DND-41 (cell line): ENCODE measurements around the gene IL12RB2.

Experiments
- ATAC-seq: fragments of 200-7000 bp; cut with Tn5 transposase; 3 replicates; pipeline ENCODE4 v1.9.1; 2021; ENCODE audit warnings: low read depth; ENCODE audit not compliant: insufficient read depth
- DNase-seq: peaks from one replicate; pipeline ENCODE4 v3.0.0-alpha.2; 2020
- H2AFZ ChIP-seq: 2 replicates; pipeline ENCODE4 v1.6.0; 2012; ENCODE audit warnings: low read depth, low read length
- H3K27ac ChIP-seq: 2 replicates; pipeline ENCODE4 v1.5.1; 2012; ENCODE audit warnings: low read length, inconsistent platforms
- H3K27me3 ChIP-seq: fragments of 200-600 bp; sonication (generic); 2 replicates; pipeline ENCODE4 v1.6.0; 2012; ENCODE audit warnings: low read length, mild to moderate bottlenecking, inconsistent platforms; ENCODE audit not compliant: insufficient read depth, poor library complexity
- H3K36me3 ChIP-seq: 2 replicates; pipeline ENCODE4 v1.5.1; 2012; ENCODE audit warnings: low read length, inconsistent platforms; ENCODE audit not compliant: insufficient read depth
- H3K4me1 ChIP-seq: 2 replicates; pipeline ENCODE4 v1.5.1; 2012; ENCODE audit warnings: mild to moderate bottlenecking, low read length; ENCODE audit not compliant: insufficient read depth
- H3K4me2 ChIP-seq: 2 replicates; pipeline ENCODE4 v1.6.0; 2012; ENCODE audit warnings: mild to moderate bottlenecking, moderate library complexity, low read length, inconsistent platforms; ENCODE audit not compliant: insufficient read depth
- H3K4me3 ChIP-seq, 2 experiments: fragments of 200-600 bp in 1 of 2; shearing (Covaris generic) in 1 of 2; 2 replicates each; pipeline ENCODE4 v1.5.1; 2012 to 2016; ENCODE audit warnings: inconsistent platforms in 2 of 2, low read length in 2 of 2, mild to moderate bottlenecking in 2 of 2, low read depth in 1 of 2, moderate library complexity in 1 of 2
- H3K79me2 ChIP-seq: 2 replicates; pipeline ENCODE4 v1.6.0; 2012; ENCODE audit warnings: low read length, inconsistent platforms; ENCODE audit not compliant: insufficient read depth
- H3K9ac ChIP-seq: 2 replicates; pipeline ENCODE4 v1.6.0; 2012; ENCODE audit warnings: low read depth, mild to moderate bottlenecking, inconsistent platforms, low read length, moderate library complexity
- H3K9me3 ChIP-seq: 2 replicates; pipeline ENCODE4 v1.5.1; 2012; ENCODE audit warnings: low read length, moderate library complexity, mild to moderate bottlenecking, inconsistent platforms; ENCODE audit not compliant: insufficient read depth, severe bottlenecking
- H4K20me1 ChIP-seq: 2 replicates; pipeline ENCODE4 v1.6.0; 2012; ENCODE audit warnings: low read length; ENCODE audit not compliant: insufficient read depth
- EZH2 ChIP-seq: IDR thresholded peaks from 3 replicates; pipeline ENCODE4 v1.6.1; 2012; ENCODE audit warnings: borderline replicate concordance, low read depth, mild to moderate bottlenecking, moderate library complexity, low read length, inconsistent platforms; ENCODE audit not compliant: severe bottlenecking
- TF ChIP-seq, protein P1 (sequence below): IDR thresholded peaks from 2 replicates; pipeline ENCODE4 v1.5.1; 2012; ENCODE audit warnings: borderline replicate concordance, low read length, moderate library complexity, mild to moderate bottlenecking; ENCODE audit not compliant: poor library complexity, severe bottlenecking; ENCODE audit errors: extremely low read depth

The IL12RB2 gene

DNA sequence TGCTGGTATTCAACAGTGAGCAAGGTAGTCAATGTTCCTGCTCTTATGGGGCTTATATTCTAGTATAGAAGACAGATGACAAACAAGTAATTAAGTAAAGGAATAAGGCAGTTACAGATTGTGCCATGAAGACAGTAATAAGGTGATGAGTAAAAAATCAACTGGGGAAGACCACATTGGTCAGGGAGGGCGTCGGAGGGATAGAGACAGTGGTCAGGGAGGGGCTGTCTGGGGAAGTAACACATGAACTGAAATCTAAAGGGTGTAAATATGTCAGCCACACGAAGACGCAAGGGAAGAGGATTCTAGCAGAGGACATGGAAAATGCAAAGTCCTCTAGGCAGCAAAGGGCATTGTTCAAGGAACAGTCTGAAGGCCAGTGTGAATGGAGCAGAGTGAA is 10.1 kb downstream of the IL12RB2 start:
- H3K4me1 ChIP-seq = no peaks in the 10 kb centered on the region
- H3K36me3 ChIP-seq = no peaks in the 10 kb centered on the region

DNA sequence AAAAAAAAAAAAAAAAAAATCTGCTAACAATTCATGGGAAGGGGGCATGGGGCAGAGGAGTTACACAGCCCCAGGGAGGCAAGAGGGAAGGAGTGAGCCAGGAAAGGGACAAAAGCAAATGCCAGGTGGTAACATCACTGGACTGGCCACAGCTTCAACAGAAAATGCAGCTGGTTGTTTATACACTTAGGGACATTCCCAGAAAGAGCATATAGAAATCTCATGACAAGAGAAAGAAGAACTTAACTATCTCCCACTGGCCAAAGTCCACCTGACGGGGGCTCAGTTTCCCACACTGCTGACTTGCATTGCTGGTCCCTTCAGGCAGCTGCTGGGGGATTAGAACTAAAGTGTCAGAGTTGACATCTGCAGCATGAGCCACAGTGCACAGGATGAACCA is 14.8 kb downstream of the IL12RB2 start:
- no peak overlapping the region for H3K4me2 ChIP-seq
- TF ChIP-seq, protein P1, sequence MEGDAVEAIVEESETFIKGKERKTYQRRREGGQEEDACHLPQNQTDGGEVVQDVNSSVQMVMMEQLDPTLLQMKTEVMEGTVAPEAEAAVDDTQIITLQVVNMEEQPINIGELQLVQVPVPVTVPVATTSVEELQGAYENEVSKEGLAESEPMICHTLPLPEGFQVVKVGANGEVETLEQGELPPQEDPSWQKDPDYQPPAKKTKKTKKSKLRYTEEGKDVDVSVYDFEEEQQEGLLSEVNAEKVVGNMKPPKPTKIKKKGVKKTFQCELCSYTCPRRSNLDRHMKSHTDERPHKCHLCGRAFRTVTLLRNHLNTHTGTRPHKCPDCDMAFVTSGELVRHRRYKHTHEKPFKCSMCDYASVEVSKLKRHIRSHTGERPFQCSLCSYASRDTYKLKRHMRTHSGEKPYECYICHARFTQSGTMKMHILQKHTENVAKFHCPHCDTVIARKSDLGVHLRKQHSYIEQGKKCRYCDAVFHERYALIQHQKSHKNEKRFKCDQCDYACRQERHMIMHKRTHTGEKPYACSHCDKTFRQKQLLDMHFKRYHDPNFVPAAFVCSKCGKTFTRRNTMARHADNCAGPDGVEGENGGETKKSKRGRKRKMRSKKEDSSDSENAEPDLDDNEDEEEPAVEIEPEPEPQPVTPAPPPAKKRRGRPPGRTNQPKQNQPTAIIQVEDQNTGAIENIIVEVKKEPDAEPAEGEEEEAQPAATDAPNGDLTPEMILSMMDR = no peak
- no peak for TF ChIP-seq EZH2
- no peak for ATAC-seq

More for the DNA sequence above, 10.1 kb downstream of the IL12RB2 start:
- Histone ChIP-seq H3K27me3 (peaks cover 6% of the 10 kb centered on the region), H2AFZ (no peak overlapping the region), H3K9me3 (no peaks in the 10 kb centered on the region), H3K79me2 (no peaks in the 10 kb centered on the region), H3K9ac (no peak overlapping the region), H3K4me2 (no peak overlapping the region), H3K4me3 (no peak overlapping the region), H3K27ac (no peak overlapping the region), H4K20me1 (no peaks in the 10 kb centered on the region)
- TF ChIP-seq EZH2 = no peak
- TF ChIP-seq, protein P1 = no peak
- no peak for ATAC-seq
- no peak for DNase-seq

DNA sequence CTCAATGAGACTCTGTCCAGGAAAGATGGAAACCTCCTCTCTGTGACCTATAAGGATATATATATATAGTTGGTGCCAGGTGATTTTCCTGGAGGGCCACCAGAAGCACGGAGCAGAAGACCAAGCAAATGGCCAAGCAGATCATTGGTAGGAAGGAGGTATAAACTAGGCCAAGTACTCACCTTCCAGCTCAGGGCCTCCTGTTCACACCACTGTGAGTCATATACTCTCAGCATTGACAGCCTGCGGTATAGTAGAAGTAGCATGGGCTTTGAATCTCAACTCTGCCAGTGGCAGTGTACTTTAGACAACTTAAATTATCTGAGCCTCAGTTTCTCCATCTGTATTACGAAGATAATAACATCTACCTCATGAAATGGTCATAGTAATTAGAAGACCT is 15.4 kb downstream of the IL12RB2 start:
- Histone ChIP-seq H3K4me1 (no peaks in the 10 kb centered on the region), H3K4me3 (no peak overlapping the region), H2AFZ (no peak overlapping the region), H4K20me1 (no peaks in the 10 kb centered on the region), H3K4me2 (no peak overlapping the region), H3K79me2 (no peaks in the 10 kb centered on the region), H3K36me3 (no peaks in the 10 kb centered on the region), H3K27ac (no peak overlapping the region), H3K27me3 (no peaks in the 10 kb centered on the region), H3K9me3 (no peaks in the 10 kb centered on the region), H3K9ac (no peak overlapping the region)
- ATAC-seq (no peak), DNase-seq (no peak)
- TF ChIP-seq EZH2 = no peak
- TF ChIP-seq, protein P1 = no peak

More for the DNA sequence above, 14.8 kb downstream of the IL12RB2 start:
- no peak overlapping the region for H3K9ac ChIP-seq
- no peaks in the 10 kb centered on the region for H3K36me3 ChIP-seq
- no peak overlapping the region for H3K27ac ChIP-seq
- no peak overlapping the region for H2AFZ ChIP-seq
- no peaks in the 10 kb centered on the region for H3K9me3 ChIP-seq
- no peaks in the 10 kb centered on the region for H3K27me3 ChIP-seq
- no peaks in the 10 kb centered on the region for H4K20me1 ChIP-seq
- no peak for DNase-seq
- no peaks in the 10 kb centered on the region for H3K79me2 ChIP-seq
- no peaks in the 10 kb centered on the region for H3K4me1 ChIP-seq
- no peak overlapping the region for H3K4me3 ChIP-seq

DNA sequence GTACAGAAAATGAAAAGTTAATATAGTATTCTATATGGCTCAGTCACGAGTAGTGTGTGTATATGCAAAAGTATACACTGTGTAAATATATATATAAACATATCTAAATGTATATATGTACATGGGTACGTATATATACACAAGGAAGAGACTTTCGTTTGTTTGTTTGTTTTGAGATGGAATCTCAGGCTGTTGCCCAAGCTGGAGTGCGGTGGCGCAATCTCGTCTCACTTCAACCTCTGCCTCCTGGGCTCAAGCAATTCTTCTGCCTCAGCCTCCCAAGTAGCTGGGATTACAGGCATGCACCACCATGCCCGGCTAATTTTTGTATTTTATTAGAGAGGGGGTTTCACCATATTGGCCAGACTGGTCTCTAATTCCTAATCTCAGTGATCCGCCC is 16.4 kb downstream of the IL12RB2 start:
- no peaks in the 10 kb centered on the region for H4K20me1 ChIP-seq
- H3K4me2 ChIP-seq = no peak overlapping the region
- DNase-seq (no peak), ATAC-seq (no peak)
- no peak overlapping the region for H2AFZ ChIP-seq
- no peak for TF ChIP-seq EZH2
- TF ChIP-seq, protein P1 = no peak
- no peak overlapping the region for H3K4me3 ChIP-seq
- H3K27me3 ChIP-seq = no peaks in the 10 kb centered on the region
- H3K36me3 ChIP-seq = no peaks in the 10 kb centered on the region
- no peaks in the 10 kb centered on the region for H3K9me3 ChIP-seq
- no peaks in the 10 kb centered on the region for H3K79me2 ChIP-seq
- H3K9ac ChIP-seq = no peak overlapping the region
- H3K4me1 ChIP-seq = no peaks in the 10 kb centered on the region
- H3K27ac ChIP-seq = no peak overlapping the region
